OCI-M1 (cell line): ENCODE results near the gene CLDN34.
A peak's percentile ranks its signal among the peaks of the same experiment; 100 is the strongest.

ENCODE experiments used
- DNase-seq: peaks from one replicate; lab custom pipeline; 2025; lab: John Stamatoyannopoulos, UW

Gene CLDN34

DNA sequence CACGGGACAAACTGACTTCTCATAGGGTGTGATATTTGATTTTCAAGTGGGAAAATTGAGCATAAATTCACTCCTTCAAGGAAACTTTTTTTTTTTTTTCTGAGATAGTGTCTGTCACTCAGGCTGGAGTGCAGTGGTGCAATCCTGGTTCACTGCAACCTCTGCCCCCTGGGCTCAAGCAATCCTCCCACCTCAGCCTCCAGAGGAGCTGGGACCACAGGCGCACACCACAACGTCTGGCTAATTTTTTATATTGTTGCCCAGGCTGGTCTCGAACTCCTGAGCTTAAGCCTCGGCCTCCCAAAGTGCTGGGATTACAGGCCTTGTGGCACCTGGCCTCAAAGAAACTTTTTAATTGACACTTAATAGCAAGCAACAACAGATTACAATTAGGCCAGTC is 13.8 kb downstream of the CLDN34 start:
- DNase-seq = no peak

DNA sequence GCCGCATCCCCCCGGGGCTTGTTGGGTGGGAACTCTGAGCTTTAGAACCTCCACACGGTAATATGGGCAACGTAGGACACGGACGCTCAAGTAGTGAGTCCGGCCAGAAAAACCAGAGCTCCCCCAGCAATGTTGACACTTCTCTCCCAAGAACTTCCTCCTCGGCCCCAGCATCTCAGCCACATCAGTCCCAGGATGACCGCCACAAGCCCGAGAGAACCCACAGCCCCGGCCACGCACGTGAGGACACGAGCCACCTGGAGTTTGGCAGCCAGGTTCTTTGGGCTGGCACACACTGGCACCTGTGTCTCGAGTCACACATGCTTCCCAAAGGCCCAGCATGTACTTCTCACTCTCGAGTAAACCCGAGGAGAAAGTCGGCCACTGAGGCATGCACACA is 16.3 kb downstream of the CLDN34 start:
- no peak for DNase-seq

DNA sequence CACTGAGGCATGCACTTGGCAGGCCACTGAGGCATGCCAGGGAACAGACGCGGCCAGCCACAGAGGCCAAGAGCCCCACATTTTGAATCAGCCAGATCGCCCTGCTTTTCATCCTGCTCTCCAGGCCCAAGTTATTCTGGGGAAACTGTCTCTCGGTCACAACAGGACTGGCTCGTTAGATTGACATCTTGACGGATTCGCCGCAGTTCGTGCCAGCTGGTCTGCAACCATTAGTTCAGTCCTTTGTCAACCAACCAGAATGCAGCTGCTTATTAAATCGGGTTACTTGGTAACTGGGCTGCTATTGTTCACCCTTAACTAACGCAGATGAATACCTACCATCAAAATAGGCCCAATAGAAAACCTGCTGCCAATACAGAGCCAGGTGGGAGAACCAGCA is 16.7 kb downstream of the CLDN34 start:
- DNase-seq = no peak

DNA sequence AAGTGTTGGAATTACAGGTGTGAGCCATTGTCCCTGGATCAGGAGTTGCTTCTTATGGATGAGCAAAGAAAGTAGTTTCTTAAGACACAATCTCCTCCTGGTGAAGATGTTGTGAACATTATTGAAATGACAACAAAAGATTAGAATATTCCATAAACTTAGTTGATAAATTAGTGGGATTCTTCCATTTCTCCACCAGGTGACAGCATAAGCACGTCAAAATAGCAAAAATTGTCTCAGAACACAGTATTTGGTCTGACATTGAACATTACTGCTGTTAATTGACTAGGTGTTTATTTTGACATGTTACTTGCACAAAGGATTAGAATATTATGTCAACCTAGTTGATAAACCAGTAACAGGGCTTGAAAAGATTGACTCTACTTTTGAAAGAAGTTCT is 21.6 kb downstream of the CLDN34 start:
- peak; percentile 9 for DNase-seq

DNA sequence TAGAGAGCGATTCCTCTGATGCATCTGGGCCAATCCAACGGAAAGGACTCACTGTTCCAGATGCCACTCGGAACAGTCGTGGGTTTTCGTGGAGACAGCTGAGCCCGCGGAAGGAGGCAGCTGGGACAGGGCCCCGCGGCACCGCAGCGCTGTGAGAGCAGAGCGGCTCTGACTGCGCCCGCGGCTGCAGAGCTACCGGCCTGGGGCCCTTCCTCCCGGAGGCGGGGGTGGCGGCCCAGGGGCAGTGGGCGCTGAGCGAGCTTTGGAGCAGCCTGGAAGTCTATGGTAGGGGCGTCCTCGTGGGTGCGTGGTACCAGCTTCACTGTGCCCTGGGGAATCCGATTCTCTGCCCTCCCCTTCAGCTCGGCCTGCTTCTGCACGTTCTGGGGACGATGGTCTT is 24.9 kb downstream of the CLDN34 start:
- no peak for DNase-seq

DNA sequence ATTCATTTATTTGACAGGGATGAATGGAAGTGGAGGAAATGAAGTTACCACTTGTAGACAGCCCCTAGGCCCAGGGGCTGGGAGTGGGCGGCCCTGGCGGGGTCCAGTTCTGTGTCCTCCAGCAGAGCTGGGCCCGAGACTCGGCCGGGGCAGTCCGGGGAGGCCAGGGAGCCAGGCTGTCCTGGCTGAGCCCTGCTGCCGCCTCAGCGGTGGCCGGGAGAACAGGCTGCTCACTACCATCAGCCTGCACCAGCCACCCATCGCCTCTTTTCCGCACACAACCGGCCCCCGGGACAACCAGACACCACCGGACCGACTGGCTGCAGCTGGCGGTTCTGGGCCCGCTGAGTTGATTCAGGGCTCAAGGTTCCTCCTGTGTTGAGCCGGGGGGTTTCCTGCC is 25.6 kb downstream of the CLDN34 start:
- no peak for DNase-seq

DNA sequence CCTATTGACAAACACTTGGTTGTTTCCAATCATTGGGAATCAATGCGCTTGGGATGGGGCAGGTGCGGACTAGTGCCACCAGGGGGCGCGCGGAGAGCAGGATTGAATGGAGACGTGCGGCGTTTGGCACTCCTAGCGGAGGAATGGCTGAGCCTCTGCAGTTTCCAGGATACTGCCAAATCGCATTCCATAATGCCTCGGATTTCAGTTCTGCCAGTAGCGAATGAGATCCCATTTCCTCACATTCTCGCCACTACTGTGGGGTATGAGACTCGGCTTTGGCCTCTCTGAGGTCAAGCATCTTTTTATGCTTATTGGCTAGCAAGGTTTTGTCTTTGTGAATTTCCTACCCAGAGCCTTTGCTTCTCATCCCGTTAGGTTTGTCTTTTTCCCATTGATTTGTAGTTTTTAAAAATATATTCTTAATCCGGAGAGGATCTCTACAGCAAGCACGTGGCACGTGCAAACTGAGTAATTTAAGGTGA is 28.7 kb downstream of the CLDN34 start:
- peak; percentile 50 for DNase-seq

DNA sequence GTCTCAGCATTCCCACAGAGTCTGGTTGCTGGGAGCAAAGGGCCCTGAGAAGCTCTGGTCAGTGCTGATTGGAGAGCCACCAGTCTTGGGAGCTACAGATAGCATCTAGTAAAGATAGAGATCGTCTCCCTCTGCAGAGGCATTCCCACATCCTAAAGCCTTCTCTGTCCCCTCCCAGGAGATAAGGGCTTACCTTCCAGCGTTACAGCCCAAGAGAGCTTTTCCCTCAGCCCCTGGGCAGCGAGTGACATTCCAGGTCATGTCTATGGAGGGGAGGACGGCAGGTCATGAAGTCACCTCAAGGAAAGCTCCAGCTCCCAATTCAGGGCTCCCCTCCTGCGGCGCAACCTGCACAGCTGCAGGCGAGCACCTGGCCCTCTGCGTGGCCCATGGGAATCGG is 29.9 kb downstream of the CLDN34 start:
- no peak for DNase-seq

DNA sequence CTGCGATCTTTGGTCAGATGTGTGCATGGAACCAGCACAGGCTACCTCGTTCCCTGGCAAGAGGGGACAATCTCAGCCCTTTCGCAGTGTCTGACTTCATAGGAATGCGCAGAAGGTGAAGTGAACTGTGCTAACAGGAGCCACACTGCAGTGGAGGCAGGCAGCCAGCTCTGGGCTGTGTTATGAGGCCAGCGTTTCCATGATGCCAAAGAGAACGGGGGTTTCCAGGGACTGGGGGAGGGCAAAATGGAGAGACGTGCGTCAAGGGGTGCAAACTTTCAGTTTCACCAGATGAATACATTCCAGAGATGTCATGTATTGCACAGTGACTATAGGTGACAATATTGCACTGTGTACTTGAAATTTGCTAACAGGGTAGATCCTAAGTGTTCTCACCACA is 30.4 kb downstream of the CLDN34 start:
- DNase-seq = no peak

DNA sequence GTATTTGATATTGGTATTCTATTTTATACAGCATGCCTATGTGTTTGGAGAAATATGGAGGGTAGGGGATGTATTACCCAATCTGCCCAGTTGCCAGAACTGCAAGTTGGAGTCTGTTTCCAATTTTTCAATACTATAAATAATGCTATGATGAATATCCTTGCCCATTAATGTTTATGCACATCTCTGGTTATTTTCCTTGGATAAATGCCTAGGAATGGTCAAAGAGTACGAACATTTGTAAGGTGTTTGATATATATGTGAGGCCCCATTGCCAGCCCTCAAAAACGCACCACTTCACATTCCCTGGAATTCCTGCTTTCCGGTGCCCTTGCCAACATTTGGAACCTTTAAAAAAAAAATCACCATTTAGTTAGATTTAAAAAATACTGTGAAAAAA is 34.3 kb downstream of the CLDN34 start:
- no peak for DNase-seq

DNA sequence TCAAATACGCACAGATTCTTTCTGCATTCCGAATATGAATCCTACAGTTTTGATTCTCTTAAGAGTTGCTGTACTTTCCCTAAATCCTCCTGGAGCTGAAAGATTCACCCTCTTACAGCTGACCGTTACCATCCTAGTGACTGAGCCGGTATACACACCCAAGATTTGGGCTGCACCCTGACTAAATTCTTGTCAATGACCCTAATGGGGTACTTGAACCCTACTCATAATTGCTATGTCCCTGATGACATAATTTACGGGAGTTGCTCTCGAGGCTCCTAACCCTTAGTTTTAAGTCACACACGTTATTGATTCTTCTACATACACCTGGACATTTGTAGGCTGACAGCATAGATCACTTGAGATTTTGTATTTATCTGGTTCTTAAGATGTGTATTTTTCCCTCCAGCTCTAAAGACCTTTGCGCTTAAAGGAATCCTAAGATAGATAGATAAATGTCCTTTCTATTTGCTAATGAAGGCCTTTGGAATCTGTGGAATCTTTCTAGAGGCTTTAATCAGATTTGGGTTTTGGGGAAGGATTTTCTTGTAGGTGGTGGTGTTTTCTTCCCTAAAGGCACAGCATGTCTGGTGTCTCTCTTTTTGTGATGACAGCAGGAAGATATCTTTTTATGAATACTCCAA is 37.8 kb downstream of the CLDN34 start:
- no peak for DNase-seq

DNA sequence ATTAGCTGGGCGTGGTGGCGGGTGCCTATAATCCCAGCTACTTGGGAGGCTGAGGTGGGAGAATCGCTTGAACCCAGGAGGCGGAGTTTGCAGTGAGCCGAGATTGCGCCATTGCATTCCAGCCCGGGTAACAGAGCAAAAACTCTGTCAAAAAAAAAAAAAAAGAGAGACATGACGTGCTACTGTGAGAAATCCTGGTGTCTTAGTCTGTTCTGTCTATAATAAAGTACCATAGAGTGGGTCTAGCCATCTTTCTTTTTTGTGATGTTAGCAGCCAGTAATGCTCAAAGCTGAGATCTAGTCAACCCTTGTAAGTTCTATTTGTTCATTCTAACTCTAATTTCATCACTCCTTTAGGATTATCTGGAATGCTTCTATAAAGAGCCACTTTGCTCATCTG is 38.9 kb downstream of the CLDN34 start:
- no peak for DNase-seq

DNA sequence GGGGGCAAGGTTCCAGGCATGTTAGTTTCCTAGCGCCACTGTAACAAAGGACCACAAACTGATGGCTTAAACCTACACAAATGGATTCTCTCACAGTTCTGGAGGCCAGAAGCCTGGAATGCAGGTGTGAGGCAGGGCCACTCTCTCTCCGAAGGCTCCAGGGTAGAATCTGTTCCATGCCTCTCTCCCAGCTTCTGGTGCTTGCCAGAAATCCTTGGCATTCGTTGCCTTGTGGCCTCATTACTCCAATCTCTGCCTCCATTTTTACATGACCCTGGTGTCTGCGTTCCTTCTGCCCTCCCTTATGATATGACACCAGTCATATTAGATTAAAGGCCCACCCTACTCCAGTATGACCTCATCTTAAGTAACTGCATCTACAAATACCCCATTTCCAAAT is 39.6 kb downstream of the CLDN34 start:
- DNase-seq = no peak

DNA sequence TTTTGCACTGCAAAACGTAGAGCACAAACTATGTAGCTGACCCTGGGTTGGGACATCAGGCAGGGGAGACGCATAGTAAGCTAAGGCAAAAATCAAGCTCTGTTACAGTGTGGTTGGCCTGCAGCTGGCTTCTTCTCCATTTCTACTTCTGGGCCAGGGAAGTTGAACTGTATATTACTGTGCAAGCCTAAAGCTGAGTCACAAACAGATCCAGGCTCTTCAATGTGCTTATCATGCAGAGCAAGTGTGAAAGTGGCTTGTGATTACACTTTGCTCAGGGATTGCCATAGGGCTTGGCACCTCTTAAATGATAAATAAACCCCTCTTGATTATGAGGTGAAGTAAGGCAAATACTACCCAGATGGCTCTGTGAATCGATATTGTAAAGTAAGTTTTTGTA is 40.5 kb downstream of the CLDN34 start:
- peak; percentile 10 for DNase-seq

DNA sequence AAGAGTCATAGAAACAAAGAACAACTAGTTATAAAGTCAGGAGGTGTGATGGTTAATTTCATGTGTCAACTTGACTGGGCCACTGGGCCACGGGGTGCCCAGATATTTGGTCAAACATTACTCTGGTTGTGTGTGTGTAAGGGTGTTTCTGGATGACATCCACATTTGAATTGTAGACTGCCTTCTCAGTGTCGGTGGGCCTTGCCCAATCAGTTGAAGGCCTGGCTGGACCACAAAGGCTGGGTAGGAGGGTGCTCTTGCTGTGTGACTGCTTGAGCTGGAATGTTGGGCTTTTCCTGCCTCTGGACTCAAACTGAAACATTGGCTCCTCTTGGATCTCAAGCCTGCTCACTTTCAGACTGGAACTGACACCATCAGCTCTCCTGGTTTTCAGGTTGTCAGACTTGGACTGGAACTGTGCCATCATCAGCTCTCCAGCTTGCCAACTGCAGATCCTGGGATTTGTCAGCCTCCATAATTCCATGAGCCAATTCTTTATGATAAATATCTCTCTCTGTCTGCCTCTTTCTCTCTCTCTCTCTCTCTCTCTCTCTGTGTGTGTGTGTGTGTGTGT is 41.4 kb downstream of the CLDN34 start:
- no peak for DNase-seq

DNA sequence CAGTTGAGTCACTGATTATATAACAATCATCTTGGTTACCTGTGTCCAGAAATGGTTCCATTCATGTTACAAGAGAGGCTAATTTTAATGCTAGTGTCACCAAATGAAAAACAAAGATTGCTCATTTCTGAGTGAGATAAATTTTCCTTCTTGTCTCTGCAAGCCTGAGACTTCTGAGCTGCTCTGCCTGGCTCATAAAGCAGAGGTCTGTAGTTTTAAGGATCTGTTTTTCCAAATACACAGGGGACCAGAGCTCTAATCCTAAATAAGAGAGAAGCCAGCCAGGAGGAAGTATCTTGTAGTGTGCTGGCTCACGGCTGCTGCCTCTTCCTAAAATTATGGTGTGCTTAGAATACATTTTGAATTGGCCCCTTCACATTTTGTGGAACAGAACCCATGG is 42.6 kb downstream of the CLDN34 start:
- no peak for DNase-seq

DNA sequence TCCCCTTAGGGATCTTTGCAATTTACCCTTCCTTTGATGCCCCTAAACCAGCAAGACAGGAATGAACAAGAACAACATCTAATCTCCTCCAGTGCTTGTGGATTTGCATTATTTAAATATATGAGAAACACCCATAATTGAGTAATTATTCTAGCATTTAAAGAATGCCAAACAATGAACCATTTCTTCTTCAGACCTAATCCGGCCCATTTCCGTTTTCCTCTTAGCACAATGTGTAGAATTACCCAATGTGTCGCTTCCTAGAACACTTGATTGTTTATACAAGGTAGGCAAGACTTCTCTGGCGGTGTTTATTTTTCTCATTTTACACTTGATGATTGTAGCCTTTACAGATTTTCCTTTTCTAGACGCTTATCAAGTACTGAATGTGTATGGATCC is 43.5 kb downstream of the CLDN34 start:
- DNase-seq = no peak

DNA sequence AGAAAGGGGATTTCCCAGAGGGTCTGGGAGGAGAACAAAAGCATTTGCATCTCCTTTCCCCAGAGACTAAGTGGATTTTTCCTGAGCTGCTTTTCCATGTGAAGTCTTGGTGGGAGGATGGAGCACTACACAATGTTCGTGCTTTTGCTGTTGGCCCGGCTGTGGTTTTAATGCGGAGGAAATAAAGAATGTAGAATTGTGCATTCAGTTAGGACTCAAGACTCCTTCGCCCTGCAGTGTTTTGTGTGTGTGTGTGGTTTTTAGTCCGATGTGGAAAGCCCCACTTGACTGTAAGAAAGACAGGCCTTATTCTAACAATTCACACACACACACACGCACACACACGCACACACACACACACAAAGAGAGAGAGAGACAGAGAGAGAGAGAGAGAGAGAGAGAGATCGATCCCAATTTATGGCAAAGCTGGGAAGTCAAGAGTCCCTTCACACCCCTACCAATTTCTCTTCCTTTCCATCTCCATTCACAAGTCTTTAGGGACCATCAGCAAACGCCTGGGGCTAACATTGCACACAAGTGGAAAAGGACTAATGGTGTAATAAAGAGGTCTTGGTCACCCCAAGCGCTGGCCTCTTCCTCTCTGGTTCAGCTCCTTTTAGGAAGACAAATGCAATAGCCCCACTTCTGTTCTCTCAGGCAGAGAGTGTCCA is 44.2 kb downstream of the CLDN34 start:
- no peak for DNase-seq

DNA sequence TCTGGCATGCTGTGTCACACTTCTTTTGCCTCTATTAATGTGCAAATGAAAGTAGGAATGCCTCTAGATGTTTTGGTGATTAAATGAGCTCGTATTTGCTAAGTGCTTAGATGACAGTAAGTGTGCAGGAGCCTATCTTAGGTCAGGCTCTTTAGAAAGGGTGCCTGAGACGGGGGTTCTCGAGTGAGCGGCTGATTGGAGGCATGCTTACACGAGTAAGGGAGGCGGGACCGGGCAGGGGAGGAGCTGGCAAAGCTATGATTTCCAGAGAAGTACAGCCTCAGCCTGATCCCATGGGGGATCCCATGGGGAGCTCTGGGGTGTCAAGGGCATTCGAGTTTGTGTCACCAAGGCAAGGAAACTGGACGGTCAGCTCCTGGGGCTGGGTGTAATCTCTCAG is 44.8 kb downstream of the CLDN34 start:
- no peak for DNase-seq

DNA sequence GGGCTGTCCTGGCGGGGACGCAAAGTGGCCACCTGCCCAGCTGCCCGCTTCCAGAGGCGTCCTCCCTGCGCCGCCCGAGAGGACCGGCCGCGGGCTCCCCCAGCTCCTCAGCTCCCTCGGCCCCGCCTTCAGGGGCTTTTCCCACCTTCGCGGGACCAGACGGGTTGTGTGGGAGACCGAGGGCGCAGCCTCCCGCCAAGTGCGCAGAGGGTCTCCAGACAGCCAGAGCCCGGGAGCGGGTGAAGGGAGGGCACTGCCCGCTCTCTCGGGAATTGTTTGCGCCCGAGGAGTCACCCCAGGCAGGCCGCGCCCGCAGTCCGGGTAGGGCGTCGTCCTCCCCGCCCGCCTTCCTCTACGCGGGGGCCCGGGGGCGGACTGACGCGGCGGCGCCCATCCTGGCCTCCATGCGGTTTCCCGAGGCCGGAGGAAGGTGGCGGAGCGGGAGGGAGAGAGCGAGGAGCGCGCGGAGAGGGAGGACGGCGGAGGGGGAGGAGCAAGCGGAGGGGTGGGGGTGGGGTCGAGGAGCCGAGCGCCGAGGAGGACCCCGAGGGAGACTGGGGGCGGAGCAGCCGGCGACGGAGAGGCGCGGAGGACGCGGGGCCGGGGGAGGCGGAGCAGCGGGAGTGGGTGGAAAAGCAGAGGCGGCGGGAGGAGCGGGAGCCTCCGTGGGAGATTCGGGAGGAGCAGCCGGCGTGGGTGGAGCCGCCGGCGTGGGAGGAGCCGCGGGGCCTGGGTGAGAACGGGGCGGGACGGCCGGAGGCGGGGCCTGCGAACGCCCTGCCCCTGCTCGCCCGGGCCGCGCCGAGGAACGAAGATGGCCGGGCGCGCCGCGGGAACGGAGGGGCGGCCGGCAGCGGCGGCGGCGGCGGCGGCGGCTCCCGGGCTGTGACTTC is 47.5 kb downstream of the CLDN34 start:
- DNase-seq = peak; percentile 10

DNA sequence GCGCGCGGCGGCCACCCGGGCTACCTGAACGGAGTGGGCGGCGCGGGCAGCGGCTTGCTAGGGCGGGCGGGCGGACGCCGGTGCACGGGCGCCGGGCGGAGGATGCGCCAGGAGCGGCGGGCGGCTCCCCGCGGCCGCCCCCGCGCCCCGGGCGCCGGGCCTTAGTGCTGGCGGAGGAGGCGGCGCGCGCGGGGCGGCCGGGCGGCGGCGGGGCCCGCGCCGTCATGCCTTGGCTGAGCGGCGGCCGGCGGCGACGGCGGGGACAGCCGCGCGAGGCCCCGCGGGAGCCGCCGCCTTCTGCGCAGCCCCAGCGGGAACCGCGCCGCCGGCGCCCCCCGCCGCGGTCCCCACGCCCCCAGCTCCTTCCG is 48.2 kb downstream of the CLDN34 start:
- no peak for DNase-seq

DNA sequence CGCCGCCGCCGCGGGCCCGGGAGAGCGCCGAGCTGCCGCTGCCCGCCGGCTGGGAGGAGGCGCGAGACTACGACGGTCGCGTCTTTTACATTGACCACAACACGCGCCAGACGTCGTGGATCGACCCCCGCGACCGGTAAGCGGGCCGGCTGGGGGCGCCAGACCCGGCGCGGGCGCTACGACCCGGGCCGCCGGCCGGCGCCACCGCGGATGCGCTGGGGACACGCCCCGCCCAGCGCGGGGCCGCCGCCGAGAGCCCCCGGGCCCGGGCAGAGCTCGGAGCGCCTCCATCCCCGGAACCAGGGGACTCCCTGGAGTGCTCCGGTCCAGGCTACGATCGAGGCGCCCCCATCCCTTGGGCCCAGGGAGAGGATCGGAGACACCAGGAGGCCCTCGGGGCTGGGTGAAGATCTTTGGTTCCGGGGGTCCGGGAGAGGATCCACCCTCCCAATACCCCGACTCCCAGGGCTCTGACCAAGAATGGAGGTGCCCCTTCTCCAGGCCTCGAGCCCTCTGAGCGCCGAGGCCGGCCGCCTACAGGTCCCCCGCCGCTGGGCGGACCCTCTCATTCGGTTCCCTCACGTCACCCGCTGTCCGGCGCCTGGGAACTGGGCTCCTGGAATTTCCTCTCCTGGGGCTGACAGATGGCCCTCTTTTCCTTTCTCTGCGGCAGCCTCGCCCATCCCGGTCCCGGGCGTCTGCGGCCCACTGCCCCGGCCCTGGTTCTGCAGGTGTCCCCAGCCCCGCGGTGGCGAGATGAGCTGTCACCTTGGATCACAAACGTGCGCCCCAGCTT is 48.8 kb downstream of the CLDN34 start:
- no peak for DNase-seq
